ENCODE data around the gene MGRN1. TPM values are rescaled to one million over a fixed set of nuclear protein-coding genes. Genes with fewer than 3 reads are reported as not detected.

The MGRN1 gene
- total and polyA plus RNA-seq, 2 of the 13 experiments (the other 11 are each of a cell fraction or from before 2014, with no cell fraction given): 11.9 to 12.6 TPM

DNA sequence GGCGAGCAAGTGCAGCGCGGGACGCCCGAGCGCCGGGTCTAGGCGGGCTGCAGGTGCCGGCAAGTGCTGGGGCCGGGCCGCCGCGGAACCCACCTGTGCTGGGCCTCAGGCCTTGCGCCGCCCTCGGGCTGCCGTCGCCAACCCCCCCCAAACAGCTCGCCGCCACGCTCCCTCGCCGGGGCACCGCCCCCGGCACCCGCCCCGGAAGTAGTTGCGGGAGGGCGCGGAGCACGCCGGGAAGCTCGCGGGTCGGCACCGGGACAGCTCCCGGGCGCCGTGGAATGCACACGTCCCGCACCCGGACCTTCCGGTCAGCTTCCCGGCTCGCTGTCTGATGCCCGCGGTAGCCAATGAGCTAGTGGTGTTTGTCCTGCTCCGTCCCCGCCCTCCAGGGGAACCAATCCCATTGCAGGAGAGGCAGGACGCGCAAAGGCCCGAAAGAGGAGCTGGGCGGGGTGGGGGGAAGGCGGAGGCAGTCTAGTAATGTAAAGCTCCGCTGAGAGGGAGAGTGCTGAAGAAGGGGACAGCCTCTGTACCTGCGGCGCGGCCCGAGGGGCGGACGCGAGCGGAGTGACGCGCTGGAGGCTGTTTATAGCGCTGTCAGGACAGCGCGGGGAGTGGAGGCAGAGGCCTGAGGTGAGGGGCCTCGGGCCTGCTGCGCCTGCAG lies 109.6 kb downstream of the MGRN1 start, which contains the start of the genes ANKS3 and DNAAF8 (continued):
- peak; percentile 35; the same call in 1 of the 2 replicates for TF ChIP-seq SP5 (CRISPR knock-in tag; IDR thresholded peaks at IDR 0.05; ENCODE audit: borderline replicate concordance, low read depth)
- TF ChIP-seq ZNF230 (CRISPR knock-in tag; IDR thresholded peaks at IDR 0.05): no peak
- TF ChIP-seq FOXA1 (IDR thresholded peaks at IDR 0.05): no peak
- TF ChIP-seq FOXA1 (CRISPR knock-in tag; IDR thresholded peaks at IDR 0.05): no peak
- peak; percentile 94 for TF ChIP-seq ZNF451 (CRISPR knock-in tag; IDR thresholded peaks at IDR 0.05)
- TF ChIP-seq AHR (CRISPR knock-in tag; IDR thresholded peaks at IDR 0.05): no peak; the same call in 1 of the 2 replicates
- TF ChIP-seq ZNF816 (CRISPR knock-in tag; IDR thresholded peaks at IDR 0.05; ENCODE audit: borderline replicate concordance): 0 out of 2 replicates have a peak, but pooled peaks have one; percentile 68
- TF ChIP-seq CENPBD1 (CRISPR knock-in tag; IDR thresholded peaks at IDR 0.05; ENCODE audit: borderline replicate concordance, low read depth): no peak
- no peak for TF ChIP-seq TBL1XR1 (IDR thresholded peaks at IDR 0.05; ENCODE audit: borderline replicate concordance, low read length, partially characterized antibody)
- TF ChIP-seq NFYC (CRISPR knock-in tag; IDR thresholded peaks at IDR 0.05): peak; percentile 92
- peak; percentile 69; the same call in 1 of the 2 replicates for TF ChIP-seq ZNF337 (CRISPR knock-in tag; IDR thresholded peaks at IDR 0.05; ENCODE audit: borderline replicate concordance, low read depth)
- no peak for TF ChIP-seq ZFYVE20 (CRISPR knock-in tag; IDR thresholded peaks at IDR 0.05; ENCODE audit: borderline replicate concordance, low read depth)
- no peak for TF ChIP-seq HNRNPL (IDR thresholded peaks at IDR 0.05; ENCODE audit: low read depth, low read length)
- no peak for TF ChIP-seq FOXP4 (CRISPR knock-in tag; IDR thresholded peaks at IDR 0.05)
- TF ChIP-seq MTF1 (CRISPR knock-in tag; IDR thresholded peaks at IDR 0.05): peak; percentile 98
- no peak; the same call in 1 of the 2 replicates for TF ChIP-seq ZNF431 (CRISPR knock-in tag; IDR thresholded peaks at IDR 0.05; ENCODE audit: borderline replicate concordance, low read depth)
- peak; percentile 48 for TF ChIP-seq CBX1 (IDR thresholded peaks at IDR 0.05; ENCODE audit: low read depth)
- TF ChIP-seq, protein P1, sequence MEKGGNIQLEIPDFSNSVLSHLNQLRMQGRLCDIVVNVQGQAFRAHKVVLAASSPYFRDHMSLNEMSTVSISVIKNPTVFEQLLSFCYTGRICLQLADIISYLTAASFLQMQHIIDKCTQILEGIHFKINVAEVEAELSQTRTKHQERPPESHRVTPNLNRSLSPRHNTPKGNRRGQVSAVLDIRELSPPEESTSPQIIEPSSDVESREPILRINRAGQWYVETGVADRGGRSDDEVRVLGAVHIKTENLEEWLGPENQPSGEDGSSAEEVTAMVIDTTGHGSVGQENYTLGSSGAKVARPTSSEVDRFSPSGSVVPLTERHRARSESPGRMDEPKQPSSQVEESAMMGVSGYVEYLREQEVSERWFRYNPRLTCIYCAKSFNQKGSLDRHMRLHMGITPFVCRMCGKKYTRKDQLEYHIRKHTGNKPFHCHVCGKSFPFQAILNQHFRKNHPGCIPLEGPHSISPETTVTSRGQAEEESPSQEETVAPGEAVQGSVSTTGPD (CRISPR knock-in tag; IDR thresholded peaks at IDR 0.05): no peak
- TF ChIP-seq ZNF12 (CRISPR knock-in tag; IDR thresholded peaks at IDR 0.05): no peak; the same call in 1 of the 2 replicates
- peak; percentile 94 for TF ChIP-seq SP4 (CRISPR knock-in tag; IDR thresholded peaks at IDR 0.05)
- no peak for TF ChIP-seq NPAS2 (CRISPR knock-in tag; IDR thresholded peaks at IDR 0.05; ENCODE audit: borderline replicate concordance)
- TF ChIP-seq PHF21A (CRISPR knock-in tag; IDR thresholded peaks at IDR 0.05): 0 out of 2 replicates have a peak, but pooled peaks have one; percentile 84
- TF ChIP-seq FLYWCH1 (CRISPR knock-in tag; IDR thresholded peaks at IDR 0.05): no peak

Data from HepG2 (cell line).